CD4-positive, alpha-beta memory T cell (primary cell): Measurements from ENCODE around the gene C20orf204. TPM values are rescaled to one million over a fixed set of nuclear protein-coding genes. Genes with fewer than 3 reads are reported as not detected.

Source experiments
- CTCF ChIA-PET: fragments of 350-600 bp; sonication (Branson Sonifier 250); formaldehyde crosslinking; loops from one replicate; lab custom pipeline; 2021; ENCODE audit warnings: inconsistent platforms; ENCODE audit not compliant: partially characterized antibody; lab: Charles Lee
- POLR2A ChIA-PET: fragments of 350-600 bp; sonication (Branson Sonifier 250); formaldehyde crosslinking; loops from one replicate; lab custom pipeline; 2021; ENCODE audit not compliant: partially characterized antibody; lab: Charles Lee
- DNase-seq, 5 donors: peaks; one replicate each; pipeline versions ENCODE4 v3.0.0 to v3.0.0-alpha.2; 2020 to 2022; ENCODE audit warnings: mixed read lengths in 1 of 5
- H3K27ac ChIP-seq: one replicate; pipeline ENCODE4 v1.7.0; 2013; ENCODE audit warnings: low read depth, low read length
- H3K27me3 ChIP-seq: 2 replicates; pipeline ENCODE4 v1.7.0; 2013; ENCODE audit warnings: mild to moderate bottlenecking, low read length, moderate library complexity; ENCODE audit not compliant: insufficient read depth
- H3K36me3 ChIP-seq: 2 replicates; pipeline ENCODE4 v1.7.0; 2013; ENCODE audit warnings: mild to moderate bottlenecking, low read length, moderate library complexity; ENCODE audit not compliant: insufficient read depth
- H3K4me1 ChIP-seq: 2 replicates; pipeline ENCODE4 v1.7.0; 2013; ENCODE audit warnings: mild to moderate bottlenecking, low read length, moderate library complexity; ENCODE audit not compliant: insufficient read depth
- H3K4me3 ChIP-seq, 2 donors: one replicate each; pipeline ENCODE4 v1.7.0; 2013; ENCODE audit warnings: low read length in 2 of 2, mild to moderate bottlenecking in 1 of 2
- H3K9me3 ChIP-seq, 2 donors: one replicate each; pipeline ENCODE4 v1.7.0; 2013; ENCODE audit warnings: low read length in 2 of 2, control low read depth in 1 of 2; ENCODE audit not compliant: control insufficient read depth in 1 of 2
- H3K27ac Mint-ChIP-seq, 7 donors: one replicate each; pipeline ENCODE4 v1.8.0; 2020 to 2021; ENCODE audit warnings: mixed read lengths in 7 of 7, mild to moderate bottlenecking in 6 of 7, inconsistent platforms in 3 of 7, moderate library complexity in 3 of 7
- H3K27me3 Mint-ChIP-seq, 2 donors: one replicate each; pipeline ENCODE4 v1.8.0; 2020 to 2021; ENCODE audit warnings: mixed read lengths in 2 of 2
- H3K36me3 Mint-ChIP-seq, 2 donors: one replicate each; pipeline ENCODE4 v1.8.0; 2020 to 2021; ENCODE audit warnings: mixed read lengths in 2 of 2, inconsistent platforms in 1 of 2, mild to moderate bottlenecking in 1 of 2
- H3K4me1 Mint-ChIP-seq, 4 donors: one replicate each; pipeline ENCODE4 v1.8.0; 2020 to 2021; ENCODE audit warnings: mixed read lengths in 4 of 4, mild to moderate bottlenecking in 1 of 4
- H3K4me3 Mint-ChIP-seq, 8 donors: one replicate each; pipeline ENCODE4 v1.8.0; 2020 to 2021; ENCODE audit warnings: mixed read lengths in 8 of 8, mild to moderate bottlenecking in 7 of 8, moderate library complexity in 6 of 8, inconsistent platforms in 3 of 8
- H3K9me3 Mint-ChIP-seq, 8 donors: one replicate each; pipeline ENCODE4 v1.8.0; 2020 to 2021; ENCODE audit warnings: mixed read lengths in 8 of 8, mild to moderate bottlenecking in 5 of 8, inconsistent platforms in 3 of 8, moderate library complexity in 1 of 8
- intact Hi-C: fragments of 100-400 bp; cut with micrococcal nuclease; formaldehyde crosslinking; loops from one replicate; pipeline ENCODE4 v1.15.1; 2023
- polyA plus RNA-seq, 2 donors: library from polyadenylated mRNA; unstranded; fragments of 300-500 nt; fragmentation: Illumina TruSeq; gene quantifications; one replicate each; pipeline ENCODE4 v1.2.3, GENCODE V29; 2021
- total RNA-seq, 2 experiments: library from RNA; stranded (reverse); gene quantifications; one replicate each; pipeline ENCODE4 v1.2.3, GENCODE V29; 2021

C20orf204 gene
- total and polyA plus RNA-seq, 4 experiments from 2014 or later = 0.22 to 4.1 (median 3.7) TPM; not detected in 1

DNA sequence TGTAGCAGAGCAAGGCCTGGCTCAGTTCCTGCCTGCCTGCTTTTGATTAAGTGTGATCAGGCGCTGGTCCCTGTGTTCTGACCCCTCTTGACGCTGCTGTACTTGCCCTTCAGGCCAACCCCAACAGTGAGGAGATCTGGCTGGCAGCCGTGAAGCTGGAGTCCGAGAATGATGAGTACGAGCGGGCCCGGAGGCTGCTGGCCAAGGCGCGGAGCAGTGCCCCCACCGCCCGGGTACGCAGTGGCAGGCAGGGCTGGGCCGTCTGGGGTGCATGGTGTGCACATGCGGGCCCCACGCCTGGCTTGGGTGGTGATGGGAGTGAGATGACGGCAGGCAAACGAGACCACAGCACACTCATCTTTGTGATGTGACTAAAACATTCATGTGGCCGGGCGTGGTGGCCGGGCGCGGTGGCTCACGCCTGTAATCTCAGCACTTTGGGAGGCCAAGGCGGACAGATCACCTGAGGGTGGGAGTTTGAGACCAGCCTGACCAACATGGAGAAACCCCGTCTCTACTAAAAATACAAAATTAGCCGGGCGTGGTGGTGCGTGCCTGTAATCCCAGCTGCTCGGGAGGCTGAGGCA is 10.1 kb upstream of the C20orf204 start:
- H3K9me3 ChIP-seq = no peaks in the 10 kb centered on the region
- H3K27me3 ChIP-seq = no peaks in the 10 kb centered on the region
- Mint-ChIP-seq H3K4me3 (no peak overlapping the region), H3K27me3 (no peaks in the 10 kb centered on the region), H3K9me3 (peaks cover 0 to 2% (median 0%) of the 10 kb centered on the region in 8 donors), H3K36me3 (peaks cover 76 to 81% of the 10 kb centered on the region in 2 donors), H3K4me1 (peaks cover 0 to 4% (median 0%) of the 10 kb centered on the region in 4 donors), H3K27ac (peak overlapping the region in 1 of 7 donors; percentile 7)
- H3K36me3 ChIP-seq = peaks cover 87% of the 10 kb centered on the region
- intact Hi-C loops = no loop called here
- CTCF ChIA-PET = interaction anchor here (1.0 to 2.1 kb wide), 2 partner anchors 13 to 46 kb away, joined by 4 to 11 read pairs; partner anchors contain the start of gene PRPF6
- DNase-seq = no peak
- no peak overlapping the region for H3K27ac ChIP-seq
- no peaks in the 10 kb centered on the region for H3K4me1 ChIP-seq
- POLR2A ChIA-PET = interaction anchor here (1.1 to 3.0 kb wide), 2 partner anchors 13 to 41 kb away, joined by 3 to 11 read pairs; no protein-coding TSS in a partner anchor
- H3K4me3 ChIP-seq = no peak overlapping the region

DNA sequence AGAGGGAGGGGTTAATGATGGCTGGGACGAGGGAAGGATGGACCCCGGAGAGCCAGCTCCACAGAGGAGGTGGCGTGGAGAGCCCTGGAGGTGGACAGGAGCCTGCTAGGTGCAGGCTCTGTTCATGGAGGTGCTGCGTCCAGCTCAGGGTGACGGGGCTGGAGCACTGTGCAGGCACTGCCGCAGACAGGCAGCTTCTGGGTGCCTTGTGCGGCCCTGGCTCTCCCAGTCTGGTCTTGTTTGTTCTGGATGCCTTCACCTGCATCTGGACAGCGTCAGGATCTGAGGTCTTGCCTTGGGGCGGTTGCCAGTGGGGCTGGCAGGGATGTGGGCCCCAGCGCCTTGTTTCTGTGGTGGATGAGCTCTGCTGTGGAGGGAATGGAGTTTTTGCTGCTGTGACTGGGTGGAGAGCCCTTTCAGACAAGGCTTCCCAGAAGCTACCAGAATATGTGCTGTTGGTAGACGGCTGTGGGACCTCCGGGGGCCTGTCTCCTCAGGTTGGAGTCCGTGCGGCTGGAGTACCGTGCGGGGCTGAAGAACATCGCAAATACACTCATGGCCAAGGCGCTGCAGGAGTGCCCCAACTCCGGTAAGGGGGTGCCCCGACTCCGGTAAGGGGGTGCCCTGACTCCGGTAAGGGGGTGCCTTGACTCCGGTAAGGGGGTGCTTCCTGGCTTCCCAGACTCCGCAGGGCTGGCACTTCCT is 7.8 kb upstream of the C20orf204 start:
- Mint-ChIP-seq H3K4me1 (no peaks in the 10 kb centered on the region), H3K36me3 (peaks cover 73 to 77% of the 10 kb centered on the region in 2 donors), H3K27me3 (no peaks in the 10 kb centered on the region), H3K4me3 (no peak overlapping the region), H3K27ac (peak overlapping the region in 2 of 7 donors; percentile 5 to 35), H3K9me3 (peaks cover 0 to 2% (median 0%) of the 10 kb centered on the region in 8 donors)
- Histone ChIP-seq H3K27me3 (no peaks in the 10 kb centered on the region), H3K9me3 (no peaks in the 10 kb centered on the region), H3K4me1 (no peaks in the 10 kb centered on the region), H3K36me3 (peaks cover 83% of the 10 kb centered on the region), H3K27ac (no peak overlapping the region), H3K4me3 (no peak overlapping the region)
- no peak for DNase-seq
- intact Hi-C loops = no loop called here
- CTCF ChIA-PET = interaction anchor here (2.1 kb wide), 1 partner anchor 10 kb away, joined by 11 read pairs; no protein-coding TSS in a partner anchor
- POLR2A ChIA-PET = interaction anchor here (1.2 to 3.0 kb wide), 3 partner anchors 10 to 47 kb away, joined by 3 to 11 read pairs (median 4); partner anchors contain the start of gene PRPF6

DNA sequence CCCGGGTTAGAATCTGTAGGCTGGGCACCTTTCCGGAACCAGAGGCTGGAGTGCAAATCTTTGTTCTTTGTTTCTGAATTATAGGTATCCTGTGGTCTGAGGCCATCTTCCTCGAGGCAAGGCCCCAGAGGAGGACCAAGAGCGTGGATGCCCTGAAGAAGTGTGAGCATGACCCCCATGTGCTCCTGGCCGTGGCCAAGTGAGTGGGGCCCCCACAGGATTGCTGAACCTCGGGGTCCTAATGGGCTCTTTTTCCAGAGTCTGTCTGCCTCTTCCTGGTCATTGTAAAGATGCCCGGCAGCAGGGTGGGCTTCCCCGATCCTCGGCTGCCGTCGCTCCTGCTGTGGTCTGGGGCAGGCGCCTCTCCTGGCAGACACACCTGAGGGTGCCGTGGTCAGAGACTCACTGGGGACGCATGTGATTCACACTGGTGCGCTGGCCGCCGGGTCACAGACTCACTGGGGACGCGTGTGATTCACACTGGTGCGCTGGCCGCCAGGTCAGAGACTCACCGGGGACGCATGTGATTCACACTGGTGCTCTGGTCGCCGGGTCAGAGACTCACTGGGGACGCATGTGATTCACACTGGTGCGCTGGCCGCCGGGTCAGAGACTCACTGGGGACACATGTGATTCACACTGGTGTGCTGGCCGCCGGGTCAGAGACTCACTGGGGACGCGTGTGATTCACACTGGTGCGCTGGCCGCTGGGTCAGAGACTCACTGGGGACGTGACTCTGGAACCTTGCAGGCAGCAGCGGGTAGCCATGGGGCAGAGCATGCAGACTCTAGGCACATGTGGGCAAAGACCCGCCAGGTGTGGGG is 6.5 kb upstream of the C20orf204 start:
- H3K9me3 ChIP-seq = no peaks in the 10 kb centered on the region
- no peak overlapping the region for H3K27ac Mint-ChIP-seq
- ChIA-PET CTCF (no interaction called here), POLR2A (no interaction called here)
- peak overlapping the region in 1 of 8 donors; percentile 20 for H3K4me3 Mint-ChIP-seq
- H3K27me3 ChIP-seq = no peaks in the 10 kb centered on the region
- no peak for DNase-seq
- H3K4me1 ChIP-seq = peaks cover 9% of the 10 kb centered on the region
- H3K4me1 Mint-ChIP-seq = peaks cover 2 to 10% (median 7%) of the 10 kb centered on the region in 4 donors
- H3K27me3 Mint-ChIP-seq = no peaks in the 10 kb centered on the region
- peaks cover 60 to 70% of the 10 kb centered on the region in 2 donors for H3K36me3 Mint-ChIP-seq
- H3K27ac ChIP-seq = no peak overlapping the region
- peaks cover 69% of the 10 kb centered on the region for H3K36me3 ChIP-seq
- intact Hi-C loops = no loop called here
- H3K9me3 Mint-ChIP-seq = no peaks in the 10 kb centered on the region
- H3K4me3 ChIP-seq = no peak overlapping the region

DNA sequence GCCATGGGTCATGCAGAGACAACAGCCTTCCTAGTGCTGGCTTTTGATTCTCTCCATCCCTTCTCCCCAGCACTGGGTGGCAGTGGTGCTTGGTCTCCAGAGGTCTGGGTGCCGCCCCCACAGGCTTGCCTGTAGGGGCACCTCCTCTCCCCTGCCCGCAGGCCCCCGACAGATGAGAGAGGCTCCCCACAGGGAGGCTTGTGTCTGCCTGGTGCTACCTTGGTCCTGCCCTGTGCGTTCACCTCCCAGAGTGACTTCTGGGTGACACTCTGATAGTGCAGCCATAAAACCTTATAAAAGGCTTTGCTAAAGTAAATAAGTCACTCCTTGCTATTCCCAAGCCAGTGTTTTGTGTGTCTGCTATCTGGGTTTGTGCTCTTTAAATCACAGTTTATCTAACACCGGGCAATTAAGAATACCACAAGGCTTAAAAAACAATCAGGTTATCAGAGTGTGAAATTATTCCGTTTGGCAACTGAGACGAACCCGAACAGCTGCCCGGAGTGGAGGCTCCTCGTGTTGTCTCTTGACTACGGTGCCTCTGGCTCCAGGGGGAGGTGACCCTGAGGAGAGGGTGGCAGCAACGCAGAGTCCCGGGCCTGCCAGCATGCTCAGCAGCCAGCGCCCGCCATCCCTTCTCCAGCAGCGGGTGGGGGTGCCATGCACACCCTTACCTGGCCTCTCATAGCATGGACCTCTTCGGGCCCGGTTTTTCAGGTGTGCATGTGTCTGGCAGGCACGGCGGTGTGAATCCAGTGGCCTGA is 5.4 kb upstream of the C20orf204 start:
- Mint-ChIP-seq H3K4me3 (no peak overlapping the region), H3K27ac (peak overlapping the region in 1 of 7 donors; percentile 36), H3K27me3 (no peaks in the 10 kb centered on the region), H3K4me1 (peaks cover 9 to 20% (median 15%) of the 10 kb centered on the region in 4 donors), H3K9me3 (no peaks in the 10 kb centered on the region), H3K36me3 (peaks cover 55 to 65% of the 10 kb centered on the region in 2 donors)
- peaks cover 20% of the 10 kb centered on the region for H3K4me1 ChIP-seq
- CTCF ChIA-PET = no interaction called here
- H3K27ac ChIP-seq = no peak overlapping the region
- H3K36me3 ChIP-seq = peaks cover 59% of the 10 kb centered on the region
- no peak for DNase-seq
- no peaks in the 10 kb centered on the region for H3K27me3 ChIP-seq
- intact Hi-C loops = no loop called here
- no peaks in the 10 kb centered on the region for H3K9me3 ChIP-seq
- H3K4me3 ChIP-seq = no peak overlapping the region
- POLR2A ChIA-PET = no interaction called here

- H3K27ac ChIP-seq = no peak overlapping the region
- intact Hi-C loops = no loop called here
- Mint-ChIP-seq H3K9me3 (no peaks in the 10 kb centered on the region), H3K27ac (no peak overlapping the region), H3K27me3 (no peaks in the 10 kb centered on the region), H3K4me1 (peaks cover 9 to 33% (median 15%) of the 10 kb centered on the region in 4 donors), H3K36me3 (peaks cover 48 to 57% of the 10 kb centered on the region in 2 donors), H3K4me3 (no peak overlapping the region)
- no peaks in the 10 kb centered on the region for H3K27me3 ChIP-seq
- CTCF ChIA-PET = no interaction called here
- H3K36me3 ChIP-seq = peaks cover 49% of the 10 kb centered on the region
- DNase-seq = no peak
- peaks cover 33% of the 10 kb centered on the region for H3K4me1 ChIP-seq
- no peak overlapping the region for H3K4me3 ChIP-seq
- POLR2A ChIA-PET = no interaction called here
- H3K9me3 ChIP-seq = no peaks in the 10 kb centered on the region
Measured at GRCh38 chr20:64031822-64032314, 4.1 kb upstream of the C20orf204 start.

- Mint-ChIP-seq H3K4me1 (peaks cover 12 to 42% (median 20%) of the 10 kb centered on the region in 4 donors), H3K36me3 (peaks cover 37 to 47% of the 10 kb centered on the region in 2 donors), H3K27me3 (no peaks in the 10 kb centered on the region), H3K9me3 (no peaks in the 10 kb centered on the region), H3K27ac (peak overlapping the region in 3 of 7 donors; percentile 12 to 88 (median 64)), H3K4me3 (no peak overlapping the region)
- intact Hi-C loops = no loop called here
- Histone ChIP-seq H3K27me3 (no peaks in the 10 kb centered on the region), H3K36me3 (peaks cover 38% of the 10 kb centered on the region), H3K9me3 (no peaks in the 10 kb centered on the region), H3K27ac (no peak overlapping the region), H3K4me1 (peaks cover 44% of the 10 kb centered on the region), H3K4me3 (no peak overlapping the region)
- DNase-seq = no peak
- CTCF ChIA-PET = interaction anchor here (1.0 kb wide), 1 partner anchor 53 kb away, joined by 3 read pairs; the partner anchor contains the start of gene SAMD10
- POLR2A ChIA-PET = interaction anchor here (2.2 kb wide), 1 partner anchor 10 kb away, joined by 6 read pairs; no protein-coding TSS in a partner anchor
Measured at GRCh38 chr20:64032706-64033624, 3.0 kb upstream of the C20orf204 start.
